Measurements from ENCODE around the gene ANO10. TPM values are rescaled to one million over a fixed set of nuclear protein-coding genes. Genes with fewer than 3 reads are reported as not detected.

Gene ANO10
- total RNA-seq, 1 experiment from 2014 or later, result 23.7 TPM

DNA sequence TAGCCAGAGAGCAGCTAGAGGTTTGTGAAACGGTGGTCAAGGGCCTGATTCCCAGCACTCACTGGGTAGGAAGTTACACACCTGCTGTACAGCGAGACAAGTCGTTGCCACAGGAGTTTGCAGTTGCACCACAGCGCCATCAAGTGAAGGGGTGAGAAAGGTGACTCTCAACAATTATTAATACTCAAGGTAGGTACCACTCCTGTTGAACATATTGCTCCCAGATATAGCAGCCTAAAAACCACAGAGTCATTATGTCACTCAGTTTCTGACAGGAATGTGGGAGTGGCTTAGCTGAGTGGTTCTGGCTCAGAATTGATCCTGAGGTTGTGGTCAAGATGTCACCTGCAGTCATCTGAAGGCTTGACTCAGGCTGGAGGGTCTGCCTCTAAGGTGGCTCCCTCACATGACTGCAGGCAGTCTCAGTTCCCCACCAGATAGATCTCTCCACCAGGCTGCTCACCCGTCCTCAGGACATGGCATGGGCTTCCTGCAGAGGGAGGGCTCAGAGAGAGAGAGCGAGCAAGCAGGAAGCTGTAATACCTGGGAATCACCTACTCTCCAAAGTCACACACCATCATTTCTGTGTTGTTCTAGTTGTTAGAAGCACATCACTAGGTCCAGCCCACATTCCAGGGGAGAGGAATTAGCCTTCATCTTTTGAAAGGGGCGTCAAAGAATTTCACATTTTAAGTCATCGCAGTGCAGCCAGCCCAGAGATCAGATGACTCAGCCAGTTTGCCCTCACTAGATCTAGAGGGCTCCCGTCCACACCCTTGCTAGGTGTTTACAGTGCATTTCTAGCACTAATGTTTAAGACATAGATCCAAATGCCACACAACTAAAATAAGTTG lies 17.0 kb upstream of the ANO10 start:
- BruUV-seq (replicated peaks), result no TSS peak
- no peaks in the 10 kb centered on the region for H3K79me2 ChIP-seq (ENCODE audit: low read length)
- peaks cover 22% of the 10 kb centered on the region for H3K4me1 ChIP-seq (ENCODE audit: insufficient read depth, low read length)
- H3K9me2 ChIP-seq (replicated peaks; ENCODE audit: low read length), result no peaks in the 10 kb centered on the region
- intact Hi-C loops (cut with micrococcal nuclease), result loop anchor here (1.0 to 2.0 kb wide), 2 partner anchors 95 to 130 kb away; no protein-coding TSS in a partner anchor
- peak overlapping the region; percentile 73 for H3K4me2 ChIP-seq (ENCODE audit: low read length)
- H3K9me3 ChIP-seq (ENCODE audit: low read length), result no peaks in the 10 kb centered on the region
- no peaks in the 10 kb centered on the region for H3K27me3 ChIP-seq (ENCODE audit: low read length)
- ATAC-seq (peak; percentile 83), DNase-seq (peak; percentile 86)
- H2AFZ ChIP-seq (ENCODE audit: low read length), result peak overlapping the region; percentile 73
- no peaks in the 10 kb centered on the region for H3K36me3 ChIP-seq (ENCODE audit: low read depth, low read length)
- H4K20me1 ChIP-seq (ENCODE audit: low read length), result no peaks in the 10 kb centered on the region
- ChIA-PET CTCF (no interaction called here), POLR2A (ENCODE audit: unreplicated experiment) (no interaction called here)
- H3F3A ChIP-seq (ENCODE audit: low read length, unreplicated experiment), result no peaks in the 10 kb centered on the region
- no peak overlapping the region for H3K9ac ChIP-seq (ENCODE audit: low read length)
- H3K4me3 ChIP-seq (ENCODE audit: low read length), result peak overlapping the region; percentile 28; the same call in 1 of the 2 replicates
- TF ChIP-seq, protein P1, sequence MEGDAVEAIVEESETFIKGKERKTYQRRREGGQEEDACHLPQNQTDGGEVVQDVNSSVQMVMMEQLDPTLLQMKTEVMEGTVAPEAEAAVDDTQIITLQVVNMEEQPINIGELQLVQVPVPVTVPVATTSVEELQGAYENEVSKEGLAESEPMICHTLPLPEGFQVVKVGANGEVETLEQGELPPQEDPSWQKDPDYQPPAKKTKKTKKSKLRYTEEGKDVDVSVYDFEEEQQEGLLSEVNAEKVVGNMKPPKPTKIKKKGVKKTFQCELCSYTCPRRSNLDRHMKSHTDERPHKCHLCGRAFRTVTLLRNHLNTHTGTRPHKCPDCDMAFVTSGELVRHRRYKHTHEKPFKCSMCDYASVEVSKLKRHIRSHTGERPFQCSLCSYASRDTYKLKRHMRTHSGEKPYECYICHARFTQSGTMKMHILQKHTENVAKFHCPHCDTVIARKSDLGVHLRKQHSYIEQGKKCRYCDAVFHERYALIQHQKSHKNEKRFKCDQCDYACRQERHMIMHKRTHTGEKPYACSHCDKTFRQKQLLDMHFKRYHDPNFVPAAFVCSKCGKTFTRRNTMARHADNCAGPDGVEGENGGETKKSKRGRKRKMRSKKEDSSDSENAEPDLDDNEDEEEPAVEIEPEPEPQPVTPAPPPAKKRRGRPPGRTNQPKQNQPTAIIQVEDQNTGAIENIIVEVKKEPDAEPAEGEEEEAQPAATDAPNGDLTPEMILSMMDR (conservative IDR thresholded peaks at IDR 0.05; ENCODE audit: low read depth, low read length), result peak; percentile 75
- TF ChIP-seq EZH2 (IDR thresholded peaks at IDR 0.05; ENCODE audit: low read length, unreplicated experiment) (no peak), EZH2phosphoT487 (IDR thresholded peaks at IDR 0.05; ENCODE audit: borderline replicate concordance, low read length) (no peak)
- H3K27ac ChIP-seq (ENCODE audit: low read length), result peak overlapping the region; percentile 59

DNA sequence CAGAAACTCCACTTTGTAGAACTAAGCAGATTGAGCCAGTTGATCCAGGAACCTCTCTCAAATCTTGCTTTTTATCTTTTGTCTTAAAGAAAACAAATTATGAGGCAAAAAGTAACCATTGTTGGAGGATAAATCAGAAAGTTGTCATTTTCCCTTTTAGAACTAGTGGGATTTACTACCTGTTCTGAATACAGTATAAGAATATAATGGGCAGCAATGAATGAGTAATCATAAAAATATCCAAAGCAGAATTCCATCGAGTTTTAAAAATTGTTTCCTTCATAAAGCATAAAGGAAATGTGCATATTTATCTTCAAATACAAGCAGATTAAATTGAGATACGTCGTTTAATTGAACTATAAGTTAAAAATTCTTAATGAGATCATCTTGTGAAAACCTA lies 15.9 kb upstream of the ANO10 start:
- no peaks in the 10 kb centered on the region for H3K9me3 ChIP-seq (ENCODE audit: low read length)
- no peaks in the 10 kb centered on the region for H3K79me2 ChIP-seq (ENCODE audit: low read length)
- H3K27me3 ChIP-seq (ENCODE audit: low read length), result no peaks in the 10 kb centered on the region
- ChIA-PET CTCF (no interaction called here), POLR2A (ENCODE audit: unreplicated experiment) (interaction anchor here (0.6 kb wide), 1 partner anchor 16 kb away, joined by 3 read pairs; no protein-coding TSS in a partner anchor)
- no peak overlapping the region for H3K9ac ChIP-seq (ENCODE audit: low read length)
- TF ChIP-seq, protein P1 (conservative IDR thresholded peaks at IDR 0.05; ENCODE audit: low read depth, low read length), result no peak
- peak; percentile 38 for DNase-seq
- no peaks in the 10 kb centered on the region for H4K20me1 ChIP-seq (ENCODE audit: low read length)
- peaks cover 32% of the 10 kb centered on the region for H3K4me1 ChIP-seq (ENCODE audit: insufficient read depth, low read length)
- 0 out of 2 replicates have a peak overlapping the region, but pooled peaks have one; percentile 28 for H2AFZ ChIP-seq (ENCODE audit: low read length)
- H3K4me2 ChIP-seq (ENCODE audit: low read length), result peak overlapping the region; percentile 73; the same call in 1 of the 2 replicates
- peaks cover 4% of the 10 kb centered on the region for H3F3A ChIP-seq (ENCODE audit: low read length, unreplicated experiment)
- no peaks in the 10 kb centered on the region for H3K36me3 ChIP-seq (ENCODE audit: low read depth, low read length)
- no TSS peak for BruUV-seq (replicated peaks)
- peak; percentile 19; the same call in 1 of the 2 replicates for ATAC-seq
- H3K4me3 ChIP-seq (ENCODE audit: low read length), result no peak overlapping the region
- no peaks in the 10 kb centered on the region for H3K9me2 ChIP-seq (replicated peaks; ENCODE audit: low read length)
- intact Hi-C loops (cut with micrococcal nuclease), result loop anchor here (1.0 to 2.0 kb wide), 2 partner anchors 93 to 131 kb away; no protein-coding TSS in a partner anchor
- no peak overlapping the region for H3K27ac ChIP-seq (ENCODE audit: low read length)
